GM19328 (cell line): ENCODE data around the gene CPLX1.

Source experiments
- ATAC-seq: cut with Tn5 transposase; IDR thresholded peaks from one replicate; pipeline ENCODE4 v1.9.1; 2021; ENCODE audit warnings: mild to moderate bottlenecking, moderate library complexity; ENCODE audit not compliant: unreplicated experiment

The CPLX1 gene

GRCh38 chr4:833731-834367, 7.9 kb upstream of the CPLX1 start:
- no peak for ATAC-seq

GRCh38 chr4:833156-833555, 7.2 kb upstream of the CPLX1 start:
- no peak for ATAC-seq

- no peak for ATAC-seq
These were observed 6.6 kb upstream of the CPLX1 start for GRCh38 chr4:832536-832935.

GRCh38 chr4:832108-832507, 6.2 kb upstream of the CPLX1 start:
- ATAC-seq = no peak

GRCh38 chr4:831483-831805, 5.5 kb upstream of the CPLX1 start:
- no peak for ATAC-seq

- no peak for ATAC-seq
These were observed 4.9 kb upstream of the CPLX1 start for GRCh38 chr4:830601-831482.

- no peak for ATAC-seq
These were observed 4.1 kb upstream of the CPLX1 start for GRCh38 chr4:829761-830600.

GRCh38 chr4:829291-829690, 3.4 kb upstream of the CPLX1 start:
- no peak for ATAC-seq

- no peak for ATAC-seq
These were observed 2.8 kb upstream of the CPLX1 start for GRCh38 chr4:828641-829271.

- no peak for ATAC-seq
These were observed 1.5 kb upstream of the CPLX1 start for GRCh38 chr4:827209-828081.

- ATAC-seq = no peak
These were observed 729 bp upstream of the CPLX1 start for GRCh38 chr4:826508-827208.

- ATAC-seq = no peak
These were observed 612 bp downstream of the CPLX1 start for GRCh38 chr4:825063-825970.

- no peak for ATAC-seq
These were observed 1.4 kb downstream of the CPLX1 start for GRCh38 chr4:824461-825062.

GRCh38 chr4:823761-824460, 2.0 kb downstream of the CPLX1 start:
- ATAC-seq = no peak

GRCh38 chr4:823176-823760, 2.7 kb downstream of the CPLX1 start:
- ATAC-seq = no peak

- no peak for ATAC-seq
These were observed 3.4 kb downstream of the CPLX1 start for GRCh38 chr4:822361-823175.
